ENCODE data around the gene EXD2.
A peak's percentile ranks its signal among the peaks of the same experiment; 100 is the strongest.

The EXD2 gene

DNA sequence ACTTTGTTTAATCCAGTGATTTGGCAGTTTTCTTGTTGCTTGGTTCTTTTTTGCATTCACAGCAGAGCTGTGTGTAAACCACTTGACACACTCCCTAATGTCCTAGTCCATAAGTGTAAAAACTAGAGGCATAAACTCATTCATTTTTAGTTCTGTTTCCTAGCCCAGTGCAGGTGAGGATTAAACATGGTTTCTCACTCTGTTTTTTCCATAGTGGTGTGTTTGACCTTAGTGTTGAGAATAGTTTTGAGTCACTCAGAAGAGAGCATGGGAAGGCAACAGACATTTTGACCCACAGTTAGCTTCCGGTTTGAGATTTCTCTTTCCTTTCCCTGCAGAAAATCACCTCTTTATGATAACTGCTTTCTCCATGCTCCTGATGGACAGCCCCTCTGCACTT lies 44.4 kb downstream of the EXD2 start:
- H3K27me3 ChIP-seq (ENCODE audit: control insufficient read depth, insufficient read depth, low read length) = no peaks in the 10 kb centered on the region
- H3K9ac ChIP-seq (ENCODE audit: low read depth, low read length) = no peak overlapping the region
- no peaks in the 10 kb centered on the region for H3K4me1 ChIP-seq (ENCODE audit: control insufficient read depth, insufficient read depth, low read length)
- peaks cover 86% of the 10 kb centered on the region for H3K36me3 ChIP-seq (ENCODE audit: control insufficient read depth, insufficient read depth, low read length)
- H3K9me3 ChIP-seq (ENCODE audit: control insufficient read depth, insufficient read depth, low read length) = no peaks in the 10 kb centered on the region
- no peak overlapping the region for H3K4me3 ChIP-seq (ENCODE audit: low read depth, low read length)
- no peak overlapping the region for H3K27ac ChIP-seq (ENCODE audit: low read depth, low read length)

- Histone ChIP-seq H3K9me3 (ENCODE audit: control insufficient read depth, insufficient read depth, low read length) (no peaks in the 10 kb centered on the region), H3K36me3 (ENCODE audit: control insufficient read depth, insufficient read depth, low read length) (peaks cover 83% of the 10 kb centered on the region), H3K27me3 (ENCODE audit: control insufficient read depth, insufficient read depth, low read length) (no peaks in the 10 kb centered on the region), H3K9ac (ENCODE audit: low read depth, low read length) (no peak overlapping the region), H3K4me3 (ENCODE audit: low read depth, low read length) (no peak overlapping the region), H3K4me1 (ENCODE audit: control insufficient read depth, insufficient read depth, low read length) (no peaks in the 10 kb centered on the region), H3K27ac (ENCODE audit: low read depth, low read length) (no peak overlapping the region)
Observed at GRCh38 chr14:69237142-69237541, 45.8 kb downstream of the EXD2 start.

DNA sequence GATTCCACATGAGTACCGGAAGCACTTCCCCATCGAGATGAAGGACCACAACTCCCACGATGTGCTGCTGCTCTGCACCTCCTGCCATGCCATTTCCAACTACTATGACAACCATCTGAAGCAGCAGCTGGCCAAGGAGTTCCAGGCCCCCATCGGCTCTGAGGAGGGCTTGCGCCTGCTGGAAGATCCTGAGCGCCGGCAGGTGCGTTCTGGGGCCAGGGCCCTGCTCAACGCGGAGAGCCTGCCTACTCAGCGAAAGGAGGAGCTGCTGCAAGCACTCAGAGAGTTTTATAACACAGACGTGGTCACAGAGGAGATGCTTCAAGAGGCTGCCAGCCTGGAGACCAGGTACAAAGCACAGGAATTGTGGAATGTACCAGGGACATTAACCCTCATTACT lies 46.3 kb downstream of the EXD2 start:
- no peak overlapping the region for H3K9ac ChIP-seq (ENCODE audit: low read depth, low read length)
- peaks cover 78% of the 10 kb centered on the region for H3K36me3 ChIP-seq (ENCODE audit: control insufficient read depth, insufficient read depth, low read length)
- H3K27ac ChIP-seq (ENCODE audit: low read depth, low read length) = no peak overlapping the region
- H3K27me3 ChIP-seq (ENCODE audit: control insufficient read depth, insufficient read depth, low read length) = no peaks in the 10 kb centered on the region
- no peak overlapping the region for H3K4me3 ChIP-seq (ENCODE audit: low read depth, low read length)
- no peaks in the 10 kb centered on the region for H3K4me1 ChIP-seq (ENCODE audit: control insufficient read depth, insufficient read depth, low read length)
- H3K9me3 ChIP-seq (ENCODE audit: control insufficient read depth, insufficient read depth, low read length) = no peaks in the 10 kb centered on the region

- H3K27ac ChIP-seq (ENCODE audit: low read depth, low read length) = peak overlapping the region; percentile 21
- H3K9ac ChIP-seq (ENCODE audit: low read depth, low read length) = no peak overlapping the region
- no peaks in the 10 kb centered on the region for H3K27me3 ChIP-seq (ENCODE audit: control insufficient read depth, insufficient read depth, low read length)
- no peaks in the 10 kb centered on the region for H3K4me1 ChIP-seq (ENCODE audit: control insufficient read depth, insufficient read depth, low read length)
- H3K9me3 ChIP-seq (ENCODE audit: control insufficient read depth, insufficient read depth, low read length) = no peaks in the 10 kb centered on the region
- peaks cover 76% of the 10 kb centered on the region for H3K36me3 ChIP-seq (ENCODE audit: control insufficient read depth, insufficient read depth, low read length)
- H3K4me3 ChIP-seq (ENCODE audit: low read depth, low read length) = no peak overlapping the region
Observed at GRCh38 chr14:69238883-69239282, 47.6 kb downstream of the EXD2 start.

DNA sequence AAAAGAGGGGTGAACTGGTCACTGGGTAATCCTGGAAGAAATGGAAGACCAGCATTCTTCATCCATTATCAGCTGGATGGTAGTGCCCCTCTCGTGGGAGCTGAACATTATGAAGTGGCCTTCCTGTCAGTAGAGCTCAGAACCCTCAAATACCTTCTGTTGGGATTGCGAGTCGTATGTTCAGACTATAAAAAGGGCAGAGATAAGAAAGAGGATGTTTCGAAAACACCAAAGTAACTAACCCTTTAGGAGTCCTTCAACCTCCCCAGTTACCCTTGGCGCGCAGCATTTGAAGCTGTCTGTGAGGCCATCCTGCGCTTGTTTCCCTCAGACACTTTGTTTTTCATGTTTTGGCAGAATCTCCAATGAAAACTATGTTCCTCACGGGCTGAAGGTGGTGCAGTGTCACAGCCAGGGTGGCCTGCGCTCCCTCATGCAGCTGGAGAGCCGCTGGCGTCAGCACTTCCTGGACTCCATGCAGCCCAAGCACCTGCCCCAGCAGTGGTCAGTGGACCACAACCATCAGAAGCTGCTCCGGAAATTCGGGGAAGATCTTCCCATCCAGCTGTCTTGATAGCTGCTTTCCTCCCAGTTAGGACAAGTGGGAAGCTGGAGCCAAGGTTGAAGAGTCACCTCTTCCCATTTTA lies 49.4 kb downstream of the EXD2 start:
- H3K27ac ChIP-seq (ENCODE audit: low read depth, low read length) = no peak overlapping the region
- H3K9ac ChIP-seq (ENCODE audit: low read depth, low read length) = no peak overlapping the region
- H3K36me3 ChIP-seq (ENCODE audit: control insufficient read depth, insufficient read depth, low read length) = peaks cover 60% of the 10 kb centered on the region
- no peaks in the 10 kb centered on the region for H3K9me3 ChIP-seq (ENCODE audit: control insufficient read depth, insufficient read depth, low read length)
- H3K4me1 ChIP-seq (ENCODE audit: control insufficient read depth, insufficient read depth, low read length) = no peaks in the 10 kb centered on the region
- H3K4me3 ChIP-seq (ENCODE audit: low read depth, low read length) = no peak overlapping the region
- H3K27me3 ChIP-seq (ENCODE audit: control insufficient read depth, insufficient read depth, low read length) = no peaks in the 10 kb centered on the region

DNA sequence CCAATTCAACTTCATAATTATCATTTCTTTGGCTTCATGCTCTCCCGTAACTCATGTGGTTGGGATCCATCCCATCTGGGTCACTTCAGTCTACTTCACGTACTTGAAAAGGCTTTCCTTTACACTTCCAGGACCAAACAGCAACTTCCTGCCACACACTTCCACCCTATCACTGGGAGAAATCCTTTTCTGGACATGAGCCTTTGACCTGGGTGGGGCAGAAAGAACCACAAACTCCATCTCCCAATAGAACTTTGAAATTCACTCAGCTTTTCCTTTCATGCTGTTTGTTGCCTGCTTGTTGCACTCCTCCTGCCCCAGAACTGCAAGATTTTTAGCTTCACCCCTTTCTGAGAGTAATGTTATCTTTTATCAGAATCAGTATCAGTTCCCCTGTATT lies 50.3 kb downstream of the EXD2 start:
- H3K27me3 ChIP-seq (ENCODE audit: control insufficient read depth, insufficient read depth, low read length) = no peaks in the 10 kb centered on the region
- no peak overlapping the region for H3K27ac ChIP-seq (ENCODE audit: low read depth, low read length)
- no peaks in the 10 kb centered on the region for H3K9me3 ChIP-seq (ENCODE audit: control insufficient read depth, insufficient read depth, low read length)
- peaks cover 50% of the 10 kb centered on the region for H3K36me3 ChIP-seq (ENCODE audit: control insufficient read depth, insufficient read depth, low read length)
- no peak overlapping the region for H3K9ac ChIP-seq (ENCODE audit: low read depth, low read length)
- no peak overlapping the region for H3K4me3 ChIP-seq (ENCODE audit: low read depth, low read length)
- no peaks in the 10 kb centered on the region for H3K4me1 ChIP-seq (ENCODE audit: control insufficient read depth, insufficient read depth, low read length)

DNA sequence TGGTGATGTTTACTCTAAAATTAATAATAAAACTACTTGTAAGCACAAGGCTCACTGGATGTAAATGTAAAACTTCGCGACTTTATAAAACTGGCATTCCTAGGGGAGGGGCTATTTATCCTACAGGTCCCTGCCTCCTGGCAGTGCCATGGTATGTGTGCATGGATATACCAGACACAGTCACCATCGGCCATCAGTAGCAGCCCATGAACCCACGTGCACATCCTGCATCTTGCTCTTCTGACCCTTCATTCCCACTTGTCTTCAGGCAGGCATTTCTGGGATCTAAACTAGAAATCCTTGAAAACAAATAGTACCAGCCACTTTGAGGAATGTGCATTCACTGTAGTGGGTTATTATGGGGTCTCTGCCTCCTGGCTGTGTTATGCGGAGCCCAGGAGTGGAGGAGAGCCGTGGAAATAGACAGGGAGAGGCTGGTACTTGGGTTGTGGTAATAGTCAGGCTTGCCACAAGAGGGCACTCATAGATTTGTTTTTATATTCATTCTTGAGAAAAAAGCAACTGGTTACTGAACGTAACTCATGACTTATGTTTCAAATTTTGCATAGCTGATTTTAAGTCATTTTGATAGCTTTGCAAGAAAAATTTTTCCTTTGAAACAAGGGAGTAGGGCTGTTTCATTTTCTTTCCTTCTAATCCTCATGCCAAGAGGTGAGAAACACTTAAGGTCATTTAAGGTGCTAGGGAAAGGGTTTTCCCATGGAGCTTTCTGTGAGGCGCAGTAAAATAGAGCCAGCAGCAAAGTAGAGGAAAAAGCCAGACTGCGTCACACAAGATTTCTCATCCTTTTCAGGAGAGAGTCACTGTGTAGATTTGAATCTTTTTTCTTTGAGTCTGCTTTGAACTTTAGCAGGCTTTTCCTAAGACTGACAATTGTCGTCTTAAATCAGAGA lies 51.3 kb downstream of the EXD2 start:
- Histone ChIP-seq H3K27ac (ENCODE audit: low read depth, low read length) (no peak overlapping the region), H3K36me3 (ENCODE audit: control insufficient read depth, insufficient read depth, low read length) (peaks cover 41% of the 10 kb centered on the region), H3K9me3 (ENCODE audit: control insufficient read depth, insufficient read depth, low read length) (no peaks in the 10 kb centered on the region), H3K4me1 (ENCODE audit: control insufficient read depth, insufficient read depth, low read length) (no peaks in the 10 kb centered on the region), H3K9ac (ENCODE audit: low read depth, low read length) (no peak overlapping the region), H3K27me3 (ENCODE audit: control insufficient read depth, insufficient read depth, low read length) (no peaks in the 10 kb centered on the region), H3K4me3 (ENCODE audit: low read depth, low read length) (no peak overlapping the region)

- Histone ChIP-seq H3K4me1 (ENCODE audit: control insufficient read depth, insufficient read depth, low read length) (no peaks in the 10 kb centered on the region), H3K9me3 (ENCODE audit: control insufficient read depth, insufficient read depth, low read length) (no peaks in the 10 kb centered on the region), H3K9ac (ENCODE audit: low read depth, low read length) (no peak overlapping the region), H3K27me3 (ENCODE audit: control insufficient read depth, insufficient read depth, low read length) (no peaks in the 10 kb centered on the region), H3K27ac (ENCODE audit: low read depth, low read length) (no peak overlapping the region), H3K36me3 (ENCODE audit: control insufficient read depth, insufficient read depth, low read length) (peaks cover 19% of the 10 kb centered on the region), H3K4me3 (ENCODE audit: low read depth, low read length) (no peak overlapping the region)
Observed at GRCh38 chr14:69244946-69245345, 53.6 kb downstream of the EXD2 start.

DNA sequence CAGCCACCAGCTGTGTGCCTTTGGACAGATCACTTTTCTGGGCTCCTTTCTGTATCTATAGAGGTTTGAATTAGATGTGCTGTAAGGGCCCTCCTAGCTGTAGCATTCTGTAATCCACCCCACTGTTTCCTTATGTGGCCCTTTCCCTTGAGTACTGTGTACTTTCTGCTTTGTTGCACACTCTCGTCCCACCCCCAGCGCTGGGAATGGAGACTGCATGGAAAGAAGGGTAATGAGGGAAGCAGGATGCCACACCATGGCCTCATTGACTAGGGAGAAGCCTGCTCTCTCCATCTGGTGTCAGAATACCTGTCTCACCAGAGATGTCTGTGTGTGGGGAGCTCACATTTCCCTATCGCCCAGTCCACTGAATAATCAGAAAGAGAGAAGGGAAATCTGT lies 55.0 kb downstream of the EXD2 start:
- H3K9me3 ChIP-seq (ENCODE audit: control insufficient read depth, insufficient read depth, low read length) = no peaks in the 10 kb centered on the region
- H3K4me3 ChIP-seq (ENCODE audit: low read depth, low read length) = no peak overlapping the region
- H3K9ac ChIP-seq (ENCODE audit: low read depth, low read length) = no peak overlapping the region
- no peaks in the 10 kb centered on the region for H3K4me1 ChIP-seq (ENCODE audit: control insufficient read depth, insufficient read depth, low read length)
- no peaks in the 10 kb centered on the region for H3K27me3 ChIP-seq (ENCODE audit: control insufficient read depth, insufficient read depth, low read length)
- H3K36me3 ChIP-seq (ENCODE audit: control insufficient read depth, insufficient read depth, low read length) = peaks cover 5% of the 10 kb centered on the region
- H3K27ac ChIP-seq (ENCODE audit: low read depth, low read length) = no peak overlapping the region

GRCh38 chr14:69247676-69248440 lies 56.6 kb downstream of the EXD2 start:
- Histone ChIP-seq H3K9me3 (ENCODE audit: control insufficient read depth, insufficient read depth, low read length) (no peaks in the 10 kb centered on the region), H3K4me3 (ENCODE audit: low read depth, low read length) (no peak overlapping the region), H3K9ac (ENCODE audit: low read depth, low read length) (no peak overlapping the region), H3K27me3 (ENCODE audit: control insufficient read depth, insufficient read depth, low read length) (no peaks in the 10 kb centered on the region), H3K4me1 (ENCODE audit: control insufficient read depth, insufficient read depth, low read length) (no peaks in the 10 kb centered on the region), H3K36me3 (ENCODE audit: control insufficient read depth, insufficient read depth, low read length) (no peaks in the 10 kb centered on the region), H3K27ac (ENCODE audit: low read depth, low read length) (no peak overlapping the region)

GRCh38 chr14:69249603-69250002 lies 58.3 kb downstream of the EXD2 start:
- Histone ChIP-seq H3K27ac (ENCODE audit: low read depth, low read length) (no peak overlapping the region), H3K27me3 (ENCODE audit: control insufficient read depth, insufficient read depth, low read length) (no peaks in the 10 kb centered on the region), H3K36me3 (ENCODE audit: control insufficient read depth, insufficient read depth, low read length) (no peaks in the 10 kb centered on the region), H3K4me3 (ENCODE audit: low read depth, low read length) (no peak overlapping the region), H3K9ac (ENCODE audit: low read depth, low read length) (no peak overlapping the region), H3K4me1 (ENCODE audit: control insufficient read depth, insufficient read depth, low read length) (no peaks in the 10 kb centered on the region), H3K9me3 (ENCODE audit: control insufficient read depth, insufficient read depth, low read length) (no peaks in the 10 kb centered on the region)

Measured in HUES48 (cell line).